PFSK-1 (cell line): ENCODE measurements around the gene TMEM30B.

Source experiments
- FOXP2 ChIP-seq: optimal IDR thresholded peaks from 2 replicates; pipeline ENCODE3; 2011; ENCODE audit warnings: borderline replicate concordance, control low read depth, inconsistent platforms; ENCODE audit not compliant: insufficient read depth; ENCODE audit errors: extremely low read length, extremely low read depth
- POLR2AphosphoS5 ChIP-seq: IDR thresholded peaks from 2 replicates; pipeline ENCODE4 v1.6.1; 2012; ENCODE audit warnings: low read depth, mild to moderate bottlenecking, control low read depth, low read length, moderate library complexity
- SIN3A ChIP-seq: IDR thresholded peaks from 2 replicates; pipeline ENCODE4 v1.6.1; 2012; ENCODE audit warnings: mild to moderate bottlenecking, low read length, moderate library complexity, borderline replicate concordance; ENCODE audit not compliant: insufficient read depth
- TAF1 ChIP-seq: IDR thresholded peaks from 2 replicates; pipeline ENCODE4 v1.6.1; 2012; ENCODE audit warnings: low read length, control low read depth, borderline replicate concordance; ENCODE audit not compliant: insufficient read depth
- TF ChIP-seq, protein P1 (sequence below), 2 experiments: IDR thresholded peaks; 2 replicates each; pipeline versions ENCODE4 v1.6.1 to v1.8.0; 2011 to 2012; ENCODE audit warnings: low read depth in 2 of 2, low read length in 2 of 2, control low read depth in 1 of 2, inconsistent platforms in 1 of 2, mild to moderate bottlenecking in 1 of 2, moderate library complexity in 1 of 2; ENCODE audit not compliant: insufficient read depth in 1 of 2

Gene TMEM30B

DNA sequence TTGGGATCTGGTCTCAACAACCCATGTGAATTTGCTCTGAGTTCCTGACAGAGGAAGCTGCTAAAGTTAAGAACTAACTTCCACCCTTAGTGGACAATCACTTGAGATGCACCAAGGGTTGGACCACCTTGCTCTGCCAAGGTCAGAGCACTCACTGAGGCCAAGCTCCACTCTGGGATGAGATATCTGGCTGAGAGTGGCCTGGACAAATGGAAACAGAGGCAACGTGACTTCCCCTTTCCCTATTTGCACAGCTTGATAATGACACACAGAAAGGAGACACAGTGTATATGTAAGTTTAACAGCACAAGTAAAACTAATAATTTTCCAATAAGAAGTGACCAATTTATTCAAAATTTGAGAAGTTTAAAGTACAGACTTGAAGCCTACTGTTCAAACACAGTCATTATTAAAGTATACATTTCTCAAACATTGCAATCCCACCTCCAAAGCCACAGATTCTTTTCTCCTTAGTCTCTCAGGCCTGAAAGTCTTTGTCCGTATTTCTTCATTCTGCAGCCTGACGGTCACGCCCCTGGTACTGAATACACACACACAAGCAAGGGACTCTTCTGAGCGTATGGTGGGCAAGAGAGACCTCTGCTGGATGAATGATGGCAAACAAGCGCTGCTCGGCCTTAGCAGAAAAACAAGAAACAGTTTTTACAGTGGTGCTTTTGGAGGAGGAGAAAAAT is 28.6 kb downstream of the TMEM30B start:
- no peak for TF ChIP-seq TAF1
- no peak for TF ChIP-seq SIN3A
- TF ChIP-seq FOXP2, result no peak
- TF ChIP-seq, protein P1, sequence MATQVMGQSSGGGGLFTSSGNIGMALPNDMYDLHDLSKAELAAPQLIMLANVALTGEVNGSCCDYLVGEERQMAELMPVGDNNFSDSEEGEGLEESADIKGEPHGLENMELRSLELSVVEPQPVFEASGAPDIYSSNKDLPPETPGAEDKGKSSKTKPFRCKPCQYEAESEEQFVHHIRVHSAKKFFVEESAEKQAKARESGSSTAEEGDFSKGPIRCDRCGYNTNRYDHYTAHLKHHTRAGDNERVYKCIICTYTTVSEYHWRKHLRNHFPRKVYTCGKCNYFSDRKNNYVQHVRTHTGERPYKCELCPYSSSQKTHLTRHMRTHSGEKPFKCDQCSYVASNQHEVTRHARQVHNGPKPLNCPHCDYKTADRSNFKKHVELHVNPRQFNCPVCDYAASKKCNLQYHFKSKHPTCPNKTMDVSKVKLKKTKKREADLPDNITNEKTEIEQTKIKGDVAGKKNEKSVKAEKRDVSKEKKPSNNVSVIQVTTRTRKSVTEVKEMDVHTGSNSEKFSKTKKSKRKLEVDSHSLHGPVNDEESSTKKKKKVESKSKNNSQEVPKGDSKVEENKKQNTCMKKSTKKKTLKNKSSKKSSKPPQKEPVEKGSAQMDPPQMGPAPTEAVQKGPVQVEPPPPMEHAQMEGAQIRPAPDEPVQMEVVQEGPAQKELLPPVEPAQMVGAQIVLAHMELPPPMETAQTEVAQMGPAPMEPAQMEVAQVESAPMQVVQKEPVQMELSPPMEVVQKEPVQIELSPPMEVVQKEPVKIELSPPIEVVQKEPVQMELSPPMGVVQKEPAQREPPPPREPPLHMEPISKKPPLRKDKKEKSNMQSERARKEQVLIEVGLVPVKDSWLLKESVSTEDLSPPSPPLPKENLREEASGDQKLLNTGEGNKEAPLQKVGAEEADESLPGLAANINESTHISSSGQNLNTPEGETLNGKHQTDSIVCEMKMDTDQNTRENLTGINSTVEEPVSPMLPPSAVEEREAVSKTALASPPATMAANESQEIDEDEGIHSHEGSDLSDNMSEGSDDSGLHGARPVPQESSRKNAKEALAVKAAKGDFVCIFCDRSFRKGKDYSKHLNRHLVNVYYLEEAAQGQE (IDR thresholded peaks at IDR 0.05; ENCODE audit: insufficient read depth in 1 of 2, low read depth in 2 of 2, low read length in 2 of 2), result no peak
- no peak for TF ChIP-seq POLR2AphosphoS5

DNA sequence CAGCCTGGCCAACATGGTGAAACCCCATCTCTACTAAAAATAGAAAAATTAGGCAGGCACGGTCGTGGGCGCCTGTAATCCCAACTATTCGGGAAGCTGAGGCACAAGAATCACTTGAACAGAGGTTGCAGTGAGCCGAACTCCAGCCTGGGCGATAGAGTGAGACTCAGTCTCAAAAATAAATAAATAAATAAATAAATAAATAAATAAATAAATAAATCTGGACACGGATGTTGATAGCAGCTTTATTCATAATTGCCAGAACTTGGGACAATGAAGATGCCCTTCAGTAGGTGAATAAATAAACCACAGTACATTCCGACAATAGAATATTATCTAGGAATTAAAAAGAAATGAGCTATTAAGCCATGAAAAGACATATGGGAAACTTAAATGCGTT is 31.1 kb downstream of the TMEM30B start:
- TF ChIP-seq FOXP2, result no peak
- TF ChIP-seq SIN3A, result no peak
- no peak for TF ChIP-seq POLR2AphosphoS5
- TF ChIP-seq, protein P1 (IDR thresholded peaks at IDR 0.05; ENCODE audit: insufficient read depth in 1 of 2, low read depth in 2 of 2, low read length in 2 of 2), result no peak
- no peak for TF ChIP-seq TAF1

DNA sequence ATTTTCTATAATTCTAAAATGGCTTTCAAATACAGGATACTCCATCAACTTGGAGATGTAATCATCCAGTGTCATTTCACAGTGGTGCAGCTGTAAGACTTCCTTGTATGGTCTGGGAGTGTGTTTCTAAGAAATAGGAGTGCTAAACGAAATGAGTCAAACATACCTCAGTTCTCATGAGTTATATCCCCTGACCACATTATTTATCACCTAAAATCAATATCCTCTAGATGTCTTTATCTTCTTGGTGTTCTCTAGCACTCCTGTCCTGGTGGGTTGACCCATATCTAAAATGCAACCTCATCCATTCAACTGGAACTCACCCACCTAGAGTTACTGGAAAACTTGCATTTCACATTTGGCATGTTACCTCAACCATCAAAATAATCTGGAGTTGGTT is 33.2 kb downstream of the TMEM30B start:
- TF ChIP-seq FOXP2 (no peak), TAF1 (no peak), POLR2AphosphoS5 (no peak), SIN3A (no peak)
- TF ChIP-seq, protein P1 (IDR thresholded peaks at IDR 0.05; ENCODE audit: insufficient read depth in 1 of 2, low read depth in 2 of 2, low read length in 2 of 2), result no peak

DNA sequence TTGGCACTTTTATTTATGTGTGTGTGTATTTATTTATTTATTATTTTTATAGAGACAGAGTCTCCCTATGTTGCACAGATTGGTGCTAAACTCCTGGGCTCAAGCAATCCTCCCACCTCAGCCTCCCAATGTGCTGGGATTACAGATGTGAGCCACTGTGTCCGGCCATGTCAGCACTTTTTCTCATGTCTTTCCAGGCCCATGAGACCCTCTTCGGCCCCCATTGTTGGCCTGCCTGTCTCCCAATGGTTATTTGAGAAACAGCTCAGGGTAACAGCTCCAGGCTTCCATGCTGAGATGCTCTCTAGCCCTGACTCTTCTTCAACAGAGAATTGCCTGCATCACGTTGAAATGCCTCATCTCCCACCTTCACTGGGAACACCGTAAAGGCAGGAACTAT is 34.4 kb downstream of the TMEM30B start:
- TF ChIP-seq FOXP2 (no peak), TAF1 (no peak), POLR2AphosphoS5 (no peak), SIN3A (no peak)
- TF ChIP-seq, protein P1 (IDR thresholded peaks at IDR 0.05; ENCODE audit: insufficient read depth in 1 of 2, low read depth in 2 of 2, low read length in 2 of 2), result no peak

DNA sequence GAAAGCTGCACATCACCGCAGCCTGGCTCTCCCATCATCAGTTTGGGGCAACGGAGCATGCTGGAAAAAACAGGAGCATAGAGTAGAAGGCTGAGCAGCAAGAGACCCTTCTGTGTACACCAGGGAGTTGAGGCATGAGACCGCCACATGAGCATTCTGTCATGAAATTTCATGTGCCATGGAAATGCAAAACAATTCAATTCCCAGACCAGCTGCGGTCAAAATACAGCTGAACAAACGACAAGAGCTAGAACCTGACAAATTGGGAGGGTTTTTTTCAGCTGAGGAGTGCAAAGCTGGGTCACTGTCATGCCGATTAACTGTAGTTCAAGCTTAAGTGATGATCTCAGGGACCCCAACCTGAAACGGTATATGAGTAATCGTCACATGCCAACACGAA is 37.1 kb downstream of the TMEM30B start:
- TF ChIP-seq POLR2AphosphoS5 (no peak), FOXP2 (no peak), TAF1 (no peak), SIN3A (no peak)

DNA sequence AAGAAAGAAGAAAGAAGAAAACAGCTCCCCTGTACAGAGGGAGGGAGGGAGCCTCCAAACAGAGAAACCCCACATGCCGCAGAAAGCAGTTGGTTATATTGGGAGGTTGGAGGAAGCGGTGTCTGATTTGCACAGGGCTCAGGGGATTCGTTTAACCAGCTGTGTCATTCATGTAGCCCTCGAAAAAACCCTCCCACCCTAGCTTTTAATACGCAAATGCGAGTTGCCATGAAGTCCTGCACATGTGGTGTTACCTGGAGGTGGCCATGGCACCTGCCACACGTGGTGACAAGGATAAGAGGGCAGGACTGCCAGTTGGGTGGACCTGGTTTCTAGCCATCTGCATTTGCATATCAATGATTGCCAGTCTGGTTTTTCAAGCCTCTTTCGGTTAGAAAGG is 40.9 kb downstream of the TMEM30B start:
- TF ChIP-seq SIN3A, result no peak
- no peak for TF ChIP-seq FOXP2
- TF ChIP-seq POLR2AphosphoS5, result no peak
- no peak for TF ChIP-seq TAF1
- TF ChIP-seq, protein P1 (IDR thresholded peaks at IDR 0.05; ENCODE audit: insufficient read depth in 1 of 2, low read depth in 2 of 2, low read length in 2 of 2), result no peak
